Fibroblast of skin of scalp (primary cell): ENCODE results near the gene HS2ST1.

Experiments used
- DNase-seq: peaks from one replicate; pipeline ENCODE4 v3.0.0-alpha.2; 2013

The HS2ST1 gene

DNA sequence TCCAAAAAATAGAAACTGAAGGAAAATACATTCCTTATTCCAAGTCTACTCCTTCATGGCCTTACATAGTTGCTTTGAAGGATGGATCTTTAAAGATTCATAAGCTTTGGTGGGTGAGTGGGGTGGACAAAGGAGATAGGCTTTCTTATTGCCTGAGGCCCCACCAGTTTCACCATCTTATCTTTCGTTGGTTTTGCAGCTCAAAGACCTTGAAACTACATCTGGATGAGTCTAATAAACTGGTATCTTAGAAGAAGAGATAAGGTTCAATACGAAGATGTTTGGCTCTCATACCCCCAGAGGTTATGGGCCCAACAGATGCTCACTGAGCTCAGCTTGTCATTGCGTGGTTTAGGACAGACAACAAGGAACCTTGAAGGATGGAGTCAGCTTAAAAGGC is 201.5 kb downstream of the HS2ST1 start:
- no peak for DNase-seq

GRCh38 chr1:87117761-87118368 is 203.4 kb downstream of the HS2ST1 start:
- peak; percentile 70 for DNase-seq

DNA sequence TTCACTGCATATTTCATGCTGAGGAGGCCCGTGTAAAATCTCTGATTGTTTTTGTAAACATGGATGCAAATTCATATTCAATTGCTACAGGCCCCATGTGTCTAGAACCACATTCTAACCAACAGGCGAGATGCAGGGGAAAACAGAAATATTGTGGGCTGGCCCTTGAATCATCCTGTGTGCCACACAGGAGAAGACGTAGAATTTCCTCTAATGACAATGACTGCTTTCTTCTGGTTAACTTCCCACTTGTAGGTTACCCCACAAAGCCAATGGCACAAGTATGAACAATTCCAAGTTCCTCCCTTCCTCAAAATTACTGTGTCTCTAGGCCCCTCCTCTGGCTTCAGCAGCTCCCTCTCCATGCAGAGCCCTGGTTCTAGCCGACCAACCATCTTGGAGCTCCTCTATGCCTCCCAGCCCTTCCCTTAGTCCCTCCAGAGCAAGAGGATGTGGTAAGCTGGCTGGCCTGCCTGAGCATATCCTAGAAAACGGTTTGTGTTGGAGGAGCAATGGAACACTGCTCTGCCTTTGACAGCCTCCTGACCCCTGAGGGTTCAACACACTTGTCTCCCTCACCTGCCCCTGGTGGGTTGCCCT is 205.2 kb downstream of the HS2ST1 start:
- no peak for DNase-seq

DNA sequence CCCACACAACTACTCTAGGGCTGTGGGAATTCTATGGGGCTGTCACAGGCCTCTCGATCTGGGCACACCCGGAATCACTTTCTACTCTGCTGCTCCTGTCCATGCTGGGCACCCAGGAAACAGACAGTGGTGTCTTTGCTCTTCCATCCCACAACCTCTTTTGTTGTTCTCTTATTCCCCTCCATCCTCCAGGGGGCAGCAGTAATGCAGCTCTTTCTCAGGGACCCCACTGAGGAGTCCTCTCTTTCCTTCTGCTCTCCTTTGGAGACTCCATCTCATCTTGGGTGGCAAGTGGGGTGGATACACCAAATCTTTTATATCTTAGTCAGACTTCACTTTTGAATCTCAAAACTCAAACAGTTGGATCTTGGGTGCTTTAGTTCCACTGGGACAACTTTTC is 206.3 kb downstream of the HS2ST1 start:
- DNase-seq, result no peak

DNA sequence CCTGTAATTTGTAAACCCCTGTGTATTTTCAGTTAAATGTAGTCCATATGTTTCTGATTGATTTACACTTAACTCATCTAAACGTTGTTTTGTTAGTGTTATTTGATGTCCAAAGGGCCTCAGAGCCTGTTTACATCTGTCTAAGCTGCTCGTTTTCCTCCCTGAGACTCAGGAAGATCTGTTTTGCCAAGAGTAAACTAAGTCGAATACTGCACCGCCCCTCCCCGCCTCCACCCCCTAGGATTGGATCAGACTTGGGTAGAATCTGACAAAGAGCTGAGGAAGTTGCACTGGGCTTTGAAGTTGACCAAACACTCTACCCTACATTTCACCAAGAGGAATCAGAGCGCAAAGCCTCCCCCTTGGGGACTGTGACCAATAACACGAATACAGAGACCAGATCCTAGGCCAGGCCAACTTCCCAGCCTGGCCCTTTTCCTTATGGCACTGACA is 207.3 kb downstream of the HS2ST1 start:
- DNase-seq, result no peak

DNA sequence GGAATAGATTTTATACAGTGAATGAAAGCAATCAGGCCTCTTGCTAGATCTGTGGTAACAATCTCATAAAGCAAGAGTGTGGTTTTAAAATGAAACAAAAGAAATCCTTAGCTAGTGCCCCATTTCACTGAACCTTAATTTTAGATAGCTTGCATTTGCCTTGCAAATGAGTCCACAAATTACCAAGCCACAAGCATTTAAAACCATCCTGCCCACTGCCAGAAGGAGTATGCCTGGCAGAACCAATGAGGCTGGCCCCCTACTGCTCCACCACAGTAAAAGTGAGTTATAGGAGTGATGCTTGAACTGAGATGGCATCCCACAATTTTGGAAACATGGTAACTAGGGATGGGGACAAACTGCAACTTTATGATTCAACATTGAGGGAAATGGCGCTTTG is 207.8 kb downstream of the HS2ST1 start:
- no peak for DNase-seq

DNA sequence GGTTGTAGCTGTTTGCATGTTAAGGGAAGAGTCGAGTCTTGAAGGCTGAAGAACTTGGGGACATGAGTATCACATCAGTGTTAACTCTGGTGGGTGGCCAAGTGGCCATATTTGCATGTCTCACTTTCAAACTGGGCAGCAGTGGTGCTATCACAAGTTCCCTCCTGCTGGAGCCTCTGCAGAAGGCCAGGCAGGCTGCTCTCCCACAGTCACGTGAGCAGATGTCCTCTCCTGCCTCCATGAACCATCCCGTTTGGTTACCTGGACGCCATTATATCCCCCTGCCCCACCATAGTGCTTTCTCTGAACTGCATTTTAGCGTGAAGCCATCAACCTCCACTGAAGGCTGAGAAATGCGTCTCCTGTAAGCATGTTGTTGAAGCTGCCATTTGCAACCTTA is 209.2 kb downstream of the HS2ST1 start:
- no peak for DNase-seq

DNA sequence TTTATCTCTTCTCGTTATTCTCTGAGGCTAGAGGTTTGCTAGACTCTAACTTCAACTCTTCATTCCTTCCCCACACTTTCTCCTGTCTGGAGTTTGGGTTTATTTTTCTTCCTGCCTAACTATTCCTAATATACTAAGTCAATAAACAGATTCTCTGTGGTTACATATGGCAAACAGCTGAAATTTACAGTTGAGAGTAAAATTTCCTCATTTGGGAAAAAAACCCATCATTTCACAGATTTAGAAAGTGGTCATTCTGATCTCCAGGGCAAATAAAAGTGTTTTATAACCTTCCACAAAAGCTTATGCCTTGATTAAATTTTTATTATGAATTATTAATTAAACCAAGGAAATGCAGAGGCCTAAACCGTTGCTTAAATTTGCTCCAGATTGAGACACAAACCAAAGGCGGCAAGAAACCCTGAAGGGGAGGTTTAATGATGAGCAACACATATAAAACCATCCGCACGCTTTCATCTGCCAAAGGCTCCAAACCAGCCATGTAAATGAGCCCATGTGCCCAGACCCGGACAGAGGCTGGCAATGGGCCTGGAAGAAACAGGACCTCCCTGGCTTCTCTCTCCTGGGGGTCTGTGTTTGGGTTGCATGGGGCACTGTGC is 212.6 kb downstream of the HS2ST1 start:
- peak; percentile 40 for DNase-seq

DNA sequence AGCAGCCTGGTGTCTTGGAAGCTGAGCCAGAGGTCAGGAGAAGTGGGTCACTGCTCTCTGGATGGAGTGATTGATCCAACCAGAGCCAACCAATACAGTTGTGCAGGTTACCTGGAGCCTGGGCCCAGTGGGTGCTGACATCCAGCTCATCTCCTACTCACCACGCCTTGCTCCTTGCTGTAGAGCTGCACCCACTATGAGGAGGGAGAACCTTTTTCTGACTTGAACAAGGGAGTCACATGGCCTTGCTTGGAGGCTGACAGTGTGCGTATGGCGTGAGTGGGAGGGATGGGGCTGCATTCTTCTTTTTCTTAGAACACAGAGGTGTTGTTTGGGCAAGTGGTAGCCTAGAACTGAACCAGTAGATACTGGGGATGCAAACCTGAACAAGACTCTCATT is 213.1 kb downstream of the HS2ST1 start:
- DNase-seq, result no peak

DNA sequence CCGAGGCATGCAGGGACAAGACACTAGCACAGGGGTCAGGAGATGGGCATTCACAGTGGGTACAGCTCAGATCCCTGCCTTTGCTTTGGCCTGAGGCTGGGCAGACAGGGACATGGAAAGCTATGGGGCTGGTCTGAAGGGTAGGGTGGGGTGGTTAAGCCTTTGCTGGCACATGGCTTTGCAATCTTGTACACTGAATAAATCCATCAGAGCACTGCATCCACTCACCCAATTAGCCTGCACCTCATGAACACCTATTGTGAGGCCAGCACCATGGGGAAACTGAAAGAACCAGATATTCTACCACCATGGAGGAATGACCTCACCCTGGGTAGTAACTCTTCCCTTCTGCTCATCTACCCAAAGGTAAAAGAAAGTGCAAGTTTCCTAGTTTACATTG is 214.6 kb downstream of the HS2ST1 start:
- no peak for DNase-seq

GRCh38 chr1:87129606-87130005 is 215.2 kb downstream of the HS2ST1 start:
- no peak for DNase-seq

DNA sequence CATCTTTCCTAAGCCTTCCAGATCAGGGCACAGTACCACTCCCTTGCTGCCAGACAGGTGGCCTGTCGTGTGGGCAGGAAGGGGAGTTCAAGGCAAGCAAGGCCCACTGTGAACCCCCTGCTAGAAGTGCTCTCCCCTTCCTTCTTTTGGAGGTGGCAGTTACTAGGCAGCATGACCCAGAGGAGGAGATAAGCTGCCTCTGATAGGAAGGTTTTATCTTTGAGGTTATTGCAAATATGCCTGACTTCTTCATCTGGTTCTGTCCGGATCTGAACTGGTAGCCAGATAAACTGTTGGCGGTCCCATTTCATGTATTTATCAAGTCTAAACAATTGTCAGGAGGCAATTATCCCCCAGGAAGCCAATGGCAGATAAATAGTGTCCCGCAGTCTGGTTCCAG is 216.0 kb downstream of the HS2ST1 start:
- DNase-seq, result no peak

DNA sequence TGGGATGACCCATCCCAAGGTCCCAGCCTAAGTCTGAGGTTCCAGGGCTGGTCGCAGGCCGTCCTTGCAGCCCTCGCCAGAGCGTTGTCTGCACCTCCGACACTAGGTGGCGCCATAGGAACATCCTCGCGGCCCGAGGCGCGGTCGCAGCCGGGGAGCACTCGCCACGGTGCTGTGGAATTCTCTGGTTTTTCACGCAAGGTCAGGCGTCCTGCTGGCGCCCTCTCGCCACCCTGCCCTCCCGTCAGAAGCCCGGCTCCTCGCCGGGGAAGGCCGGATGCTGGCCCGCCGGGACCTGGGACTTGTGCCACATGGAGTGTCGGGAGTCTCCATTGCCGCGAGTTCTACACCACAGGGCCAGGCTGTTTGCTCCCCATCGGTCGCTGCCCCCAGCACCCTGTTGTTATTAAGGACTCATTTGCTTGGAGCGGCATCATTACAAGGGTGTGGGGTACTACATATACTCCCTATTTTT is 217.4 kb downstream of the HS2ST1 start:
- peak; percentile 83 for DNase-seq

DNA sequence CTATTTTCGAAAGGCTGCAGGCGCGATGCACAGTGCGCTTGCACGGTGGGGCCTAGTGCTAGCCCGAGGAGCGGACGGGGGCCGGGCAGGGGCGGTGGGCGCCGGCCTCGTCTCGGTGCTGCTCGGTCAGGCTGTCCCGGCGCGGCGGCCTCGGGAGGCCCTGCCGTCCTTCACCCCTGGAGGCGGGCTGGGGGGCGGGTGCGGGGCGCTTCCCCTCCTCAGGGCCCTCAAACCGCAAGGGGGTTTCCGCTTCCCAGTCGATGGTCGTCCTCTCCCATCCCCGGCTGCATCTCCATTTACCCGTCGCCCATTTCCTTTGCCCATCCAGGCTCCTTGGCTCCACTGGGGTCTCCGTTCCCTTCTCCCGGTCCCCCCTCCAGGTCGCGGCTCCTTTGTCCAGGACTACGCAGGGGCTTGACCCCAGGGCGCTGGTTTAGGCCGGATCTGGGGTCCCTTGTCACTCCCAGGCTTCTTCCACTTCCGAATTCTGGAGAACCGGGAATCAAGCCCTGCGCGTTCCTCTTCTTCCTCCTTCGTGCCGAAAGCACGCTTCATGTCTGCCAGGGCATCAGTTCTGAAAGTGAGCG is 217.9 kb downstream of the HS2ST1 start:
- no peak for DNase-seq

DNA sequence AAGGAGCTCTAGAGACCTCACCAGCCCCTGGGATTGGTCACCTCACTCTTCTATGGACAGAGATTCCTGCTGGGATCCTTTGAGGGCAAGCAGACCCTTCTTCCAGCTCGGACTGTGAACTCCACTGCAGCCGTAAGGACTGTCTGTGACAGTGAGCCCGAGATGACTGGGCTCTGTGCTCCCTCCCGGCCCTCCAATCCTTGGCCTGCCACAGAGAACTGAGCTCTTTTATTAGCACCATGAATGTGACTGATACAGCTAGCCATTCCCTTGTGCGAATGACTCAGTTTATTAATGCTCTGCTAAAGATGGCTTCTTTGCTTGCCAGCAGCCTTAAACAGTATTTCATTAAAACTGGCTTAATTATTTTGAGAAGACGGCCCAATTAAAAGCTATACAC is 219.6 kb downstream of the HS2ST1 start:
- no peak for DNase-seq

DNA sequence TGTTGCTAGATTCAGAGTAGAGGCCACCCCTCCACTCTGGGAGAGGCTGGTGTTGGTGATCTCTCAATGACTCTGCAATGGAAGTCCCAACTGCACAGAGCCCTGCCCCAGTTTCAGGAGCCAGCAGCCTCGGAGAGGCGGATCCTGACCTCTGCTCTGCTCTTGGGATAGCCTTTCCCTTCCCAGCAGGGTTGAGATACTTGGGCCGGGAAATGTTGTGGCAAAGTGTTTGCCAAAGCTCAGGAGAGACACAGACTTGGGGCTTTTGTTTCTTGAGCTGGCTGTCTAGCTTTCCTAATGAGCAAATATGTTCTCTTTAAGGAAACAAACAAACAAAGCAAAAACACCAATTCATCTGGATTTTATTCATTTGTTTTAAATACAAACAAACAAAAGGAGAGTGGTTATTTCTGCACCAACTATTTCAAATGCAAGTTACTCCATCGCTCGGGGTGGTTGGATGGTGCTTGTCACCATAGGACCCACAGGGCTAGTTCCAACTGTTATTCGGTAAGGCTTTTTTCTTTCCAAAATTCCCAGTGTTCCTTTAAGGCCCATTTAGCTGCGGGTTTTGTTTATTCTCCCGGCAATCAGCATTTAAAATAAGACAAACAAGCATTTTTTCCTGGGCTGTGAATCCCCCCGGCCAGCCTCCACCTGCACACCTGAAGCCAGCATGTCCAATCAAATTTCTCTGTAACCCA is 220.3 kb downstream of the HS2ST1 start:
- DNase-seq, result no peak

DNA sequence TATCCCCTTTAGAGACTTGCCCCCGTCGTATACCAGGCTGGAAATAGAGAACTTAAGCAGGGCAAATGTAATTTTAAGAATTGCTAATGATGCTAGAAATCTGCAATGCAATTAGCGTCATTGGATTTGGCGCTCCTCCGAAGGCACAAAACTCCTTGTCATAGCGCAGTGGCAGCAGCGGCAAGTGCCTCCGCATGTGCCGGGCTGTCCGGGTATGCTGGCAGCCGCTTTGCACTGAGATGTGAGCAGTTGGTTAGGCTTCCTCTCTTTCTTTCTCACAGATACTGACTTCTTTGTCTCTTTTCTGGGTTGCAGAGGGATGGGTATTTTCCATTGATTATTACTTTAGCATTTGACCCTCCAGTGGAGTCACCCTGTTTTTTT is 220.9 kb downstream of the HS2ST1 start:
- DNase-seq, result no peak

- no peak for DNase-seq
These were observed 222.3 kb downstream of the HS2ST1 start for GRCh38 chr1:87136607-87137341.

GRCh38 chr1:87137342-87137739 is 222.9 kb downstream of the HS2ST1 start:
- DNase-seq, result no peak

DNA sequence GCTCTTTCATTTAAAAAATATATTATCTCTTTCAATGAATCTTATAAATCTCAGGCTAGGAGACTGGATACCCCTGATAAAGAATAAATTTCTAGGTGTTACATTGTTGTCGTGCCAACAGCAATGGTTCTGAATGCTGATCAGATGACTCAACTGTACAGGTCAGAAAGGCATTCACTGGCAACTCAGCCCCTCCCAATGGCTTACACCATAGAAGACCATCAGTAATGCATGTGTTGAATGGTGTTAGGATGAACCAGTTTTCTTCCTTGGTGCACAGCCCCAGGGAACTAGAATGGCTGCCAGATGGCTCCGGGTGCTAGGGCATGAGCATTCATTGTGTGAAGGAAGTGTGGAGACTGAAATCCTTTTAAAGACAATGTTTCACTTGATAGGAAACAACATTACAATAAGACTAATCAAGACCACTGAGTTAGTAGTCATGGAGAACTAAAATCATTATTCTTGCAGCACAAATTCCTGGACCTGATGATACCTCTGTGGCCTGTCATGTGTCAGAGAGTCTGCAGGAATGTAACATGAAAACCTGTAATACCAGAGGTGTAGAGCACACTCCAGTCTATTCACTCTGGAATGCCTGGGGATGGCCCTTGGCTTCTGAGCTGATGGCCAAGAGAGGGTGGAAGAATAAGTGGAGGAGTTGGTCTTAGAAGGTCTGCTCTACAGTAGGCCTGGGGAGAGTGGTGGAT is 226.6 kb downstream of the HS2ST1 start:
- DNase-seq, result no peak

DNA sequence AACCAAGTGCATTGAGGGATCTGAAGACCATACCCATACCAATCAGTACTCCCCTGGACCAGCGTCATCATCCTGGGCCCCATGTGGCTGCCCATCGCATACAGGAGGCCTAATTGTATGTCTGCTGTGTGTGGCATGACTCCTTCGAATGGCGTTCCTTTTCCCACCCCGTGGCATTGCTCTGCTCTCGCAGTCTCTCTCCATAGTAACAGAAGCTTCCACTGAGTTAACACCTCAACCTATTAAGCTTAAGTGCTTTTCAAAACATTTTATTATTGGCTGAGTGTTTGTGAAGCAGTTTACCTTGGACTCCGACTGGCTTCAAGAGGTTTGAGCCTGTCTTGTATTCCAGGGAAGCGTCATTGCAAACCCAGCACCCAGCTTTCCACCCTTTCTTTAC is 227.1 kb downstream of the HS2ST1 start:
- no peak for DNase-seq
